ENCODE results near the gene DPP3.

DNA sequence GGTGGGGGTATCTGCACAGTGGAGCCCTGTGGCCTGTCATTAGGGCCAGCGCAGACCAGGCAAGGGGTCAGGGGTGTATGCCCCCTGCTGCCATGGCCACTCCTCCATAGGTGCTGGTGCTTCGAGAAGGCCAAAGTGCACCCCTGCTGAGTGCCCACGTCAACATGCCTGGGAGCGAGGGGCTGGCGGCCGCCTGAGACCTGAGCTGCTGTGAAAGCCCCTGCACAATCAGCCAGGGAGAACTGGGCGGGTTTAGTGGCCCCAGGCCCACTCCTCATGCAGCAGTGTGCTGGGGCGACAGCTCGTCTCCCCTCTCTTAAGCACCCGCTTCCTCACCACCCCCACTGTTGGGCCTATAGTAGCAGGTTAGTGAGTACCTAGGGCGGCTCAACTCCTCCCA, 51.6 kb downstream of the DPP3 start:
- TF ChIP-seq, protein P1, sequence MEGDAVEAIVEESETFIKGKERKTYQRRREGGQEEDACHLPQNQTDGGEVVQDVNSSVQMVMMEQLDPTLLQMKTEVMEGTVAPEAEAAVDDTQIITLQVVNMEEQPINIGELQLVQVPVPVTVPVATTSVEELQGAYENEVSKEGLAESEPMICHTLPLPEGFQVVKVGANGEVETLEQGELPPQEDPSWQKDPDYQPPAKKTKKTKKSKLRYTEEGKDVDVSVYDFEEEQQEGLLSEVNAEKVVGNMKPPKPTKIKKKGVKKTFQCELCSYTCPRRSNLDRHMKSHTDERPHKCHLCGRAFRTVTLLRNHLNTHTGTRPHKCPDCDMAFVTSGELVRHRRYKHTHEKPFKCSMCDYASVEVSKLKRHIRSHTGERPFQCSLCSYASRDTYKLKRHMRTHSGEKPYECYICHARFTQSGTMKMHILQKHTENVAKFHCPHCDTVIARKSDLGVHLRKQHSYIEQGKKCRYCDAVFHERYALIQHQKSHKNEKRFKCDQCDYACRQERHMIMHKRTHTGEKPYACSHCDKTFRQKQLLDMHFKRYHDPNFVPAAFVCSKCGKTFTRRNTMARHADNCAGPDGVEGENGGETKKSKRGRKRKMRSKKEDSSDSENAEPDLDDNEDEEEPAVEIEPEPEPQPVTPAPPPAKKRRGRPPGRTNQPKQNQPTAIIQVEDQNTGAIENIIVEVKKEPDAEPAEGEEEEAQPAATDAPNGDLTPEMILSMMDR (IDR thresholded peaks at IDR 0.05): no peak
- TF ChIP-seq POLR2AphosphoS5 (IDR thresholded peaks at IDR 0.05) (no peak), POLR2A (IDR thresholded peaks at IDR 0.05) (no peak)
